Fibroblast of pulmonary artery (primary cell): ENCODE data around the gene TTLL5.

Experiments
- DNase-seq: peaks from one replicate; pipeline ENCODE4 v3.0.0-alpha.2; 2010; ENCODE audit warnings: low read depth
- H3K4me3 ChIP-seq: replicated peaks from 2 replicates; pipeline ENCODE4 v1.5.1; 2011; ENCODE audit warnings: low read depth, mild to moderate bottlenecking, control low read depth, low read length, moderate library complexity
- CTCF ChIP-seq: IDR thresholded peaks from 2 replicates; pipeline ENCODE4 v1.5.1; 2011; ENCODE audit warnings: mild to moderate bottlenecking, control low read depth, low read length, inconsistent platforms; ENCODE audit errors: missing control alignments

Gene TTLL5

GRCh38 chr14:75636100-75636692 is 24.9 kb upstream of the TTLL5 start:
- H3K4me3 ChIP-seq = no peak overlapping the region
- peak; percentile 48 for DNase-seq
- no peak for TF ChIP-seq CTCF

- TF ChIP-seq CTCF = no peak
- no peak for DNase-seq
- no peak overlapping the region for H3K4me3 ChIP-seq
These were observed 20.2 kb upstream of the TTLL5 start for GRCh38 chr14:75640876-75641275.

GRCh38 chr14:75643985-75644384 is 17.1 kb upstream of the TTLL5 start:
- TF ChIP-seq CTCF = no peak
- DNase-seq = no peak
- H3K4me3 ChIP-seq = no peak overlapping the region

- TF ChIP-seq CTCF = no peak
- H3K4me3 ChIP-seq = no peak overlapping the region
- DNase-seq = no peak
These were observed 16.0 kb upstream of the TTLL5 start for GRCh38 chr14:75645056-75645455.

GRCh38 chr14:75646762-75647161 is 14.3 kb upstream of the TTLL5 start:
- no peak for TF ChIP-seq CTCF
- DNase-seq = no peak
- no peak overlapping the region for H3K4me3 ChIP-seq

GRCh38 chr14:75647640-75648039 is 13.4 kb upstream of the TTLL5 start:
- peak; percentile 45 for DNase-seq
- TF ChIP-seq CTCF = no peak
- H3K4me3 ChIP-seq = no peak overlapping the region
